ENCODE data around the gene PDE11A.

DNA sequence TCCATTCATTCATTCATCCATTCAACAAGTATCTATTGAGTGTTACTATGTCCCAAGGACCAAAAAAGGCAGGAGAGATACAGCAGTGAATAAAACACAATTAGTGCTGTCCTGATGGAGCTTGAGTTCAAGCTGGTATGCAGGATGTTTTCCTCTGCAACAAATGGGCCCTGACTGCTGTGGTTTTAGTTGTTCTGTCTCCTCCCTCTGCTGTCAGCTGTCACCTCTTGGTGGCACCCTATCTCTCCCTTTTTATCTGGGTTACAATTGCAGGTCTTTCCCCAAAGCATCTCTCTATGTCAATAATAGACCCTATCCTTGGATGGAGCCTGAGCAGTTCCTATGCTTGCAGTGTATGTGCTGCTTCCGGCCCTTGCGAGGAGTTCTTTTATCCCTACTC is 304.8 kb downstream of the PDE11A start:
- TF ChIP-seq POLR2A (IDR thresholded peaks at IDR 0.05; ENCODE audit: low read depth, low read length) (no peak), POLR2AphosphoS5 (IDR thresholded peaks at IDR 0.05; ENCODE audit: low read depth, low read length) (no peak), TAF1 (IDR thresholded peaks at IDR 0.05; ENCODE audit: borderline replicate concordance, low read depth, low read length) (no peak)

Measured in GM12892 (cell line).